Activated T-cell treated with anti-CD3 and anti-CD28 coated beads, Interleukin-2, amount 50 U/mL, for 24 hours (primary cell): ENCODE measurements around the gene RAC2.

ENCODE experiments used
- DNase-seq: peaks from one replicate; pipeline ENCODE4 v3.0.0-alpha.2; 2020
- H3K27ac Mint-ChIP-seq: 2 replicates; pipeline ENCODE4 v1.8.0; 2020; ENCODE audit warnings: mild to moderate bottlenecking, mixed read lengths
- H3K27me3 Mint-ChIP-seq: 2 replicates; pipeline ENCODE4 v1.8.0; 2020; ENCODE audit warnings: mixed read lengths
- H3K36me3 Mint-ChIP-seq: 2 replicates; pipeline ENCODE4 v1.8.0; 2020; ENCODE audit warnings: low read depth, mixed read lengths
- H3K4me1 Mint-ChIP-seq: 2 replicates; pipeline ENCODE4 v1.8.0; 2020; ENCODE audit warnings: low read depth, mixed read lengths
- H3K4me3 Mint-ChIP-seq: 2 replicates; pipeline ENCODE4 v1.8.0; 2020; ENCODE audit warnings: mild to moderate bottlenecking, moderate library complexity, mixed read lengths
- H3K9me3 Mint-ChIP-seq: 2 replicates; pipeline ENCODE4 v1.8.0; 2020; ENCODE audit warnings: mixed read lengths

RAC2 gene

DNA sequence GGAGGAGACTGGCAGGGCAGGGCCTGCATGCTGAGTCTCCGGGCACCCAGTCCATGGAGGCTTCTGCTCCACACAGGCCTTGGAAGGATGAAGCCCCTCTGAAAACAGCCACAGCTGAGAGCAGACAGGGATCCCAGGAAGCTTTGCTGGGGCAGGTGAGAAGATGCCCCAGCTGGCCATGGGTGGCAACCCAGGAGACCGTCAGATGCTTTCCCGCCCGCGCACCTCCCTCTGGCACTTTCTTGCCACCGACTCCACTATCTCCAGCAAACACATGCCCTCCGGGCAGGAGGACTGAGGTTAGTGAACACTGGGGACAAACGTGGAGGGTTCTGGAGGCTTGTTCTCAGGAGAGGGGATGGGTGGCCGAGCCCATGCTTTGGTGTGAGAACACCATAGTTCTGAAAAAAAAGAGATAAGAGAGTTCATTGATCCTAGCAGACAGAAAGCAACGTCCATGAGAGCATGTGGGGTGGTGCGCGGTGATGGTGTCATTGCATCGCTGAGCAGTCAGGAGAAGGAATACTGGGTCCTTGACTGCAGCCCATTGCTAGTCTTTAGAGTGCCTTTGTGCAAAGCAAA lies 58.3 kb downstream of the RAC2 start:
- Mint-ChIP-seq H3K4me1 (peaks cover 59% of the 10 kb centered on the region), H3K36me3 (peaks cover 8% of the 10 kb centered on the region), H3K4me3 (no peak overlapping the region), H3K27ac (no peak overlapping the region), H3K9me3 (no peaks in the 10 kb centered on the region), H3K27me3 (no peaks in the 10 kb centered on the region)
- DNase-seq: no peak

DNA sequence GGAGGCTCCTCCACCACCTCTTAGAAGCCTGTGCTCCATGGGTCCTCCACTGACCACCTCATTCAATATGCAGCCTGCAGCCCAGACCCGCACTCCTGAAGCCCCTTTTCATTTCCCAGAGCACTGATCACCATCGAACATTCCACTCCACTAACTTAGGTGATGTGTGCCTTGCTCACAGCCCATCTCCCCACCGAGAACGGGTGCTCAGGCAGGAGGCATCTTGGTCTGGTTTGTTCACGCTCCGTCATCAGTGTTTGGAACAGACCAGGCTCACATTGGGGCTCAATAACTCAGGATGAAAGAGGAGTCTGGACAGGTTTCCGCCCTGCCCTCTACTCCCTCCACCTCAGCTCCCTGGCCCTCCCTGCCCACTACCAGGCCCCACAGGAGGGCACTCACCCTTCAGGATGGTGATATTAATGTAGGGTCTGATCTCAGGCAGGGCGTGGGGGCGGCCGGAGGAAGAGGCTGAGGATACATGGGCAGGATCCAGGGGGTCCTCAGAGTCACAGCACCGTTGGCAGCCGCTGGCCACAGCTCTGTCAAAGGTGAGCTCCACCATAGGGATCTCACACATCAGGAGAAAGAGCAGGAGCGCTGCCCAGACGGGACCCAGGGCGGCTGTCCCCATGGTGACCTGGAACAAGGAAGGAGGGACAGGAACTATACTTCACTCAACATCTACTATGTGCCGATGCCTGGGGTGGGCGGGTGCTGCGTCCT lies 59.1 kb downstream of the RAC2 start:
- H3K4me1 Mint-ChIP-seq: peaks cover 59% of the 10 kb centered on the region
- no peak for DNase-seq
- H3K36me3 Mint-ChIP-seq: peaks cover 2% of the 10 kb centered on the region
- H3K4me3 Mint-ChIP-seq: no peak overlapping the region
- H3K27ac Mint-ChIP-seq: no peak overlapping the region
- no peaks in the 10 kb centered on the region for H3K27me3 Mint-ChIP-seq
- H3K9me3 Mint-ChIP-seq: no peaks in the 10 kb centered on the region

DNA sequence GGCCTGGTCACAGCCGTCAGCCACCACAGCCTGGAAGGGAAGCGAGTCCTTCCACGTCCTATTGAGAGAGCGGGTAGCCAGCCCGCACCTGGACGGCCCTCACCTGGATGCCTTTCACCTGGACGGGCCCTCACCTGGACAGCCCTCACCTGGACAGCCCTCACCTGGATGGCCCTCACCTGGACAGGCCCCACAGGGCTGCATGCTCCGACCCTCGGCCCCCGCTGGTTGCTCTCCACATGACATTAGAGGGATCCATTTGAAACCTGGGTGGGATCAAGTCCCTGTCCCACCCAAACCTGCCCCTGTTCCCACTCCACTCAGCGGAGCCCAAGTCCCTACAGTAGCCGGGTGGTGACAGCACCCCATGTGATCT lies 59.7 kb downstream of the RAC2 start:
- no peak for DNase-seq
- peaks cover 58% of the 10 kb centered on the region for H3K4me1 Mint-ChIP-seq
- no peak overlapping the region for H3K27ac Mint-ChIP-seq
- no peaks in the 10 kb centered on the region for H3K36me3 Mint-ChIP-seq
- no peaks in the 10 kb centered on the region for H3K9me3 Mint-ChIP-seq
- H3K27me3 Mint-ChIP-seq: no peaks in the 10 kb centered on the region
- H3K4me3 Mint-ChIP-seq: no peak overlapping the region

DNA sequence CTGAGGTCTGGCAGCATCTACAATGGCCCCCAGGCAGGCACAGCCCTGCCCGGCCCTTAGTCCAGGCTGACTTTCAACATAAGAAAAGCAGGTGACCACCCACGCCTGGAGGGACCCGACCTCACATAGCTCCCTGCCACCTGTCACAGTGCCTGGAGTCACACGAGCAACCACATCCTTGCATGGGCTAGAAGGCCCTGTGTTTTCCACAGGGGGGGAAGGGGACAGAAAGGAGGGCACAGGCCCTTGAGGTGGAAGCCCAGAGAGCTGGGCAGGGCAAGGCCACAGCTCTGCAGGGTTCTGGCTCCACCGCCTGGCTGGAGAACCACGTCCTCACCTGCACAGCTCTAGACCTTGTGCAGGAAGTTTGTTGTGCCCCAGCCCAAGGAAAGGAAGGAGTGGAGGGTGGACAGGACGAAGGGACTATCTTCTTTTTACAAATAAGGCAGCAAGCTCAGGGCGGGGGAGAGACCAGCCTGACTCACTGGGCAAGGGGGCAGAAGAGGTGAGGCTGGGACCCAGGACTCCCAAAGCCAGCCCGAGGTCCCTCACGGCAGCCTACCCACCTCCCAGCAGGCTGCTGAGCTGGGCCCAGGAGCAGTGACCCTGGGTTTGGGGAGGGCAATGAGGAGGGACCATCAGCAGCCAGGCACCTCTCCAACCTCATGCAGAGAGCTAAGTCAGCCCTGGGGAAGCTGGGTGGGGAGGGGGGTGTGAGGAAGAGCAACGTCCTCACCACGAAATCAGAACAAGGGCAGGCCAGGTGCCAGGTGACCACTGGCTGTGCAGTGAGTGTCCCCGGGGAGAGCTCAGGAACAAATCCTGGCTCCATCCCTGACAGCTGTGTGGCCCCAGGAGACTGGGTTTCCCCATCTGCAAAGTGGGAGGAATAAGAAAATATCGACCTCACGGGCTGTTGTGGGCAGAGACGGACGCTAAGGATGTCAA lies 60.4 kb downstream of the RAC2 start:
- Mint-ChIP-seq H3K4me1 (peaks cover 51% of the 10 kb centered on the region), H3K27me3 (no peaks in the 10 kb centered on the region), H3K27ac (peak overlapping the region; percentile 67), H3K4me3 (no peak overlapping the region), H3K36me3 (no peaks in the 10 kb centered on the region), H3K9me3 (no peaks in the 10 kb centered on the region)
- DNase-seq: no peak

DNA sequence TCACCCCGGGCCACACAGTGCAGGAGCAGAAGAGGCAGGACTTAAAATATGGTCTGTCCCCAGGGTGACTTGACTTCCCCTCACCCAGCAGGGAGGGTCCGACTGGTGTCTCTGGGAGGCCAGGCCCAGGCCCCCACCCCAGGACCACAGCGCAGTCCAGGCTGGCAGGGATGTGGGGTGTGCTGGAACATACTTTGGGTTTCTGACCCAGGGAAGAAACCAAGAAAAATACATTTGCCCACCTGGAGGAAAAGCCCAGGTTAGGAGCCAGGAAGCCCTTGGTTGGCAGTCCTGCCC lies 61.2 kb downstream of the RAC2 start:
- H3K9me3 Mint-ChIP-seq: no peaks in the 10 kb centered on the region
- no peak overlapping the region for H3K27ac Mint-ChIP-seq
- DNase-seq: no peak
- peaks cover 44% of the 10 kb centered on the region for H3K4me1 Mint-ChIP-seq
- no peaks in the 10 kb centered on the region for H3K36me3 Mint-ChIP-seq
- no peaks in the 10 kb centered on the region for H3K27me3 Mint-ChIP-seq
- H3K4me3 Mint-ChIP-seq: no peak overlapping the region

DNA sequence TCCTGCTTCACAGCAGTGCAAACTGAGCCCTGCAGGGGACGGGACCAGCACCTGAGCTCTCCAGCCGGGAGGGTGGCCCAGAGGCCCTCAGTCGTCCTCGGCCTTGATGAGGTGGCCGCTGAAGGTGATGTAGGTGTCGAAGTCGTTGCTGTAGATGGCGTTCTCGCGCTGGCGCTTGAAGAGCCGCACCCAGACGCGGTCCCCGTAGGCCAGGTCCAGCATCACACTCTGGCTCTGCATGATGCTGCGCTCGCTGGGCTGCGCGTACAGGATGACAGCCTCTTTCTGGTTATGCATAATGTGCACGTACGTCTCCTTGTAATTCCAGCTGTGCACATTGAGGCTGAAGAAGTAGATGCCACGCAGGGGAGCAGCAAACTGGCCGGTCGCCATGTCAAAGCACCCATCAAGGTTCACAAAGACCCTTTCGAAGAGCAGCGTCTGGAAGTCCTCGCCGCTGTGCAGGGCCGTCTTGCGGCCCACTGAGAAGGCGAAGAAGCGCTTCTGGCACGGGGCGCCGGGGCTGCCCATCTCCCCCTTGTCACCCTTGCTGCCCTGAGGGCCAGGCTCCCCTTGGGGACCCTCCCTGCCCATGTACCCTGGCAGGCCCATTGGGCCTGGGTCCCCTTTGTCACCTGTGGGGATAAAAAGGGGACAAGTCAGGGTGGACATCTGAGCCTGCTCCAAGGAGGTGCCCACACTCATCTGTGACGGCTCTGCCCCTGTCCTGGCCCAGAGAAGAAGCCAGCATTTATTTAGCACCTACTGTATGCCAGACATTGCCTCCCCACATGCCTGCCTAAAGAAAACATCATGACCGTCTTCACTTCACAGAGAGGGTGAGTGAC lies 61.7 kb downstream of the RAC2 start:
- no peak overlapping the region for H3K27ac Mint-ChIP-seq
- H3K36me3 Mint-ChIP-seq: no peaks in the 10 kb centered on the region
- peaks cover 42% of the 10 kb centered on the region for H3K4me1 Mint-ChIP-seq
- no peak for DNase-seq
- H3K4me3 Mint-ChIP-seq: no peak overlapping the region
- H3K27me3 Mint-ChIP-seq: no peaks in the 10 kb centered on the region
- no peaks in the 10 kb centered on the region for H3K9me3 Mint-ChIP-seq

DNA sequence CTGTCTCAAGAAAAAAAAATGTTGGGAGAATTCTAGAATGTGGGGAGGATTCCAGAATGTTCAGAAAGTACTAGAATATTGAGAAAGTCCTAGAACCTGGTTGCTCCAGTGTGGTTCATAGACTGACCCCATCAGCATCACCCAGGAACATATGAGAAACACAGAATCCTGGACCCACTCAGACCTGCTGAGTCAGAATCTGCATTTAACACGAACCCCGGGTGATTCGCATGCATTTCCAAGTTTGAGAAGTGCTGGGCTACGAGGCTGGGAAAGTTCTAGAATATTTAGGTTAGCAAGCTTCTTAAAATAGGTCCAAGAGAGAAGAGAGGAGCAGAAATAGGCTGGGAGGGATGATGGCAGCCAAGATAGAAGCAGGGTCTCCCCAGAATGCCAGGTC lies 62.4 kb downstream of the RAC2 start:
- no peak overlapping the region for H3K27ac Mint-ChIP-seq

DNA sequence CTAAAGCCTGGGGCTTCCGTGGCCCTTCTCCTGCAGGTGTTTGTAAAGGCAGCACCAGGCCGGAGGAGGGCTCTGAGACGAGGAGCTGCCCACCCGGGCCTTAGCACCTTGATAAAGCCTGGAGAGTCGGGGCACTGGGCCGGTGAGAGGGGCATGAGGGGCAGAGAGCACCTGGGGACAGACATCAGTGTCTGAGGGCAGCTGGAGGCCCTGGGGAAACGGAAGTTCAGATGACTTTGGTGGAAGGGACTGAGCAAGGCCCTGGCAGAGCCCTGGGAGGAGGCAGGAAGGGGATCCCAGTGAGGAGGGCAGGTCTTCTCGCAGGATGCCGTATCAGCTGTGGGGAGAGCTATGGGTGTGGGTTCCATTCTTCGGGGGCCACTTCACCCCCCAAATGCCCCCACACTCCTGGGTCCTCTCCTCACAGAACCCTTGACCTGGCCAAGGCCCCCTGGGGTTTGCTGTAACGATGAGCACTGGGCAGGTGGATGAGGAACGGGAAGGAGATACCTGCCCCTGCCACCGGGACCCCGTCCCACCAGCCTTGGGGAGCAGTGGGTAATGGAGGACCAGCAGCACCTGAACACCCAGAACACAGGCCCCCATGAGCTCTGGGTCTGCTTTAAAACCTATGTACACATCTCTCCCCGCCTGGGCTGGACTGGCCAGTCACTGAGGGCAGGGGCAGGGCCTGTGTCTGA lies 63.4 kb downstream of the RAC2 start:
- Mint-ChIP-seq H3K27ac (no peak overlapping the region), H3K4me3 (no peak overlapping the region), H3K4me1 (peaks cover 41% of the 10 kb centered on the region)

More for the DNA sequence above, 62.4 kb downstream of the RAC2 start:
- no peak overlapping the region for H3K4me3 Mint-ChIP-seq
- no peaks in the 10 kb centered on the region for H3K36me3 Mint-ChIP-seq
- no peaks in the 10 kb centered on the region for H3K27me3 Mint-ChIP-seq
- H3K9me3 Mint-ChIP-seq: no peaks in the 10 kb centered on the region
- peaks cover 41% of the 10 kb centered on the region for H3K4me1 Mint-ChIP-seq
- no peak for DNase-seq

DNA sequence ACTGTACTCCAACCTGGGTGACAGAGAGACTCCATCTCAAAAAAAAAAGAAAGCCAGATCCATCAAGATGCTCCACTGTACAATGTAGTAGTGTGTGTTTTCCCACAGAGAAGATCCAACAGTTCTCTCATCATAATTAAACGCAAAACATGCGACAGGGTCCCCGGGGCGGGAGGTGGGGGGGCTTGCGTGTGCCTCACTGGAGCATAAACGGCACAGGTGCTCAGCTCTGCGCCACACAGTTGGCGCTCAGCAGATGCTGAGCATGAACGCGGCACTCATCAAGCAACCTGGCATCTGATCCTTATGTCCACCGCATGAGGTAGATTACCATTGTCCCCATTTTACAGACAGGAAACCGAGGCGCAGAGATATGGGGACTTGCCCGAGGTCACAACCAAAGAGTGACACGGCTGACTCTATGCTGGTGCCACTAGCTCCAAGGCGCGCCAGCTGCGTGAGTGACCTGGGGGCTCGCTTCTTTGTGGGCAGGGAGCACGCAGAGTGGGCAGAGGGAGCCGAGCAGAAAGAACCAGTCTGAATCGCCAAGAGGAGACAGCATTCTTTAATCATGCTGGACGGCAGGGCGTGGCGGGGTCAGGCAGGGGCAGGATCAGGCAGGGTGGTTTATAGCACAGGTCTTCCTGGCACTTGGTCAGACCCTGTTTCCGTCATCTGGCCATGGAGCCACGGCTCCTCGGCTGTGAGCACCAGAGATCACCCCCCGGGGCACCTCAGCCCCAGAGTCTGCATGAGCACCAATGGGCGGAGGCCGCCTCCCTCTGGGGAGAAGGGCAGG lies 64.2 kb downstream of the RAC2 start:
- no peak overlapping the region for H3K27ac Mint-ChIP-seq
- no peaks in the 10 kb centered on the region for H3K27me3 Mint-ChIP-seq
- no peak overlapping the region for H3K4me3 Mint-ChIP-seq
- peaks cover 36% of the 10 kb centered on the region for H3K4me1 Mint-ChIP-seq
- no peak for DNase-seq
- H3K9me3 Mint-ChIP-seq: no peaks in the 10 kb centered on the region
- no peaks in the 10 kb centered on the region for H3K36me3 Mint-ChIP-seq

More for the DNA sequence above, 63.4 kb downstream of the RAC2 start:
- Mint-ChIP-seq H3K9me3 (no peaks in the 10 kb centered on the region), H3K27me3 (no peaks in the 10 kb centered on the region), H3K36me3 (no peaks in the 10 kb centered on the region)
- no peak for DNase-seq

DNA sequence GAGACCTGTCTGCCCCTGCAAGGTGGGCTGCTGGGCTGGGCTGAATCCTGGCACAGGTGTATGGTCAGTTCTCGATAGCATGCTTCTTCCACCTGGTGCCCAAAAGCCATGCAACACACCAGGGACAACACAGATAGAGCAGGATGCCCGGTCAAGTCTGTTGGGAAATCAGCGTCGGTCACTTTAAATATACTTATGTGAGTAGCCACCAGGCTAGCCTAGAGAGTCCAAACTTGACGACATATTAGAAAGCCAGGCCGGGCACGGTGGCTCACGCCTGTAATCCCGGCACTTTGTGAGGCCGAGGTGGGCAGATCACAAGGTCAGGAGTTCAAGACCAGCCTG lies 65.0 kb downstream of the RAC2 start:
- H3K9me3 Mint-ChIP-seq: no peaks in the 10 kb centered on the region
- H3K4me1 Mint-ChIP-seq: peaks cover 32% of the 10 kb centered on the region
- H3K27ac Mint-ChIP-seq: no peak overlapping the region
- DNase-seq: no peak
- H3K27me3 Mint-ChIP-seq: no peaks in the 10 kb centered on the region
- H3K36me3 Mint-ChIP-seq: no peaks in the 10 kb centered on the region
- no peak overlapping the region for H3K4me3 Mint-ChIP-seq

DNA sequence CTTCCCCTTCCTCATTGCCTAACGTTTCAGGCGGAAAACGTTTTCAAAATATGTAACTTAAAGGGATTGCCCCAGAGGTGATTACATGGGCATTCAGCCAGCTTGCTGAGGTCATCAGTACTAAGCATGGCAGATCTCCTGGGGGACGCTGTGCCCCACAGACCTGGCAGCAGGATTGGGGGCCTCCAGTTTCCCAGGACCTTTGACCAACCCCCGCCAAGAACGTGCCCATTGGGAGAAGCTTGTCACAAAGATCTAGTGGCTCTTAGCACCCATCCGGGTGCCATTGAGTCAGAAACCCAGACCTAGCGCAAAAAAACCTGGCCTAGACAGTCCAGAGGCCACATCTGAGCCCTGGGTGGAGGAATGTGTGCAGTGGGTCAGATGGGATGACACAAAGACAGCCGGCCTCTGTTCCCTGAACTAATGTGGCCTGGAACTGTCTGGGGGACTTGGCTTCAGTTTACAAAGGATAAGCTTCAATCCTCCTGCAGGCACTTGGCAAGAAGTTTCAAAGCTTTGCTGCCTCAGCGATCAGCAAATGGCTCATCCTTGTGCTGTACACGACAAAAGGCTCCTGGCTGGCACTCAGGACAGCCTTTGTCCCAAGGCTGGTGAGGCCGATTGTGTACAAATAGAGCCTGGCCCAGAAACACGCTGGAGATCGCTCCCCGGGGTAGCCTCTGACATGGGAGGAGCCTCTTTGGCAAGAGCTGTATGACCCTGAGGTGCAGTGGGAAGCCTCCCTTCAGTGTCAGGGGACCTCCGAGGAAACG lies 65.5 kb downstream of the RAC2 start:
- no peaks in the 10 kb centered on the region for H3K27me3 Mint-ChIP-seq
- peaks cover 28% of the 10 kb centered on the region for H3K4me1 Mint-ChIP-seq
- H3K36me3 Mint-ChIP-seq: no peaks in the 10 kb centered on the region
- no peak overlapping the region for H3K27ac Mint-ChIP-seq
- H3K9me3 Mint-ChIP-seq: no peaks in the 10 kb centered on the region
- no peak overlapping the region for H3K4me3 Mint-ChIP-seq
- no peak for DNase-seq

DNA sequence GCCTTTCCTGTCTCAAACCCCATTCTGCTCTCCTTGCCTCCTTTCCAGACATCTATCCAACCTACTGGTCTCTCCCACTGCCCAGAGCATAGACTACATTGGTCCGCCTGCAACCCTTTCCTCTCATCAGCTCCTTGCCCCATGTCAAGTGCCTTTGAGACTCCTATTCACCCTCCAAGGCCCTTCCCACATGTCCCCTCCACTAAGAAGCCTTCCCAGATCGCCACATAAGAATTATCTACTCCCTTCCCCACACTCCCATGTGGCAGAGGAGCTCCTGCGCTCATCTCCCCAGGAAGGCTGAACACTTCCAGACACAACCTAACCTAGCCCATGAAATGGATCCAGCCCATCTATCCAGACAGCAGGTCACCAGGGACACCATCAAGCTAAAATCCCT lies 66.3 kb downstream of the RAC2 start:
- no peaks in the 10 kb centered on the region for H3K27me3 Mint-ChIP-seq
- H3K27ac Mint-ChIP-seq: no peak overlapping the region
- no peak for DNase-seq
- H3K36me3 Mint-ChIP-seq: no peaks in the 10 kb centered on the region
- no peak overlapping the region for H3K4me3 Mint-ChIP-seq
- peaks cover 24% of the 10 kb centered on the region for H3K4me1 Mint-ChIP-seq
- no peaks in the 10 kb centered on the region for H3K9me3 Mint-ChIP-seq

DNA sequence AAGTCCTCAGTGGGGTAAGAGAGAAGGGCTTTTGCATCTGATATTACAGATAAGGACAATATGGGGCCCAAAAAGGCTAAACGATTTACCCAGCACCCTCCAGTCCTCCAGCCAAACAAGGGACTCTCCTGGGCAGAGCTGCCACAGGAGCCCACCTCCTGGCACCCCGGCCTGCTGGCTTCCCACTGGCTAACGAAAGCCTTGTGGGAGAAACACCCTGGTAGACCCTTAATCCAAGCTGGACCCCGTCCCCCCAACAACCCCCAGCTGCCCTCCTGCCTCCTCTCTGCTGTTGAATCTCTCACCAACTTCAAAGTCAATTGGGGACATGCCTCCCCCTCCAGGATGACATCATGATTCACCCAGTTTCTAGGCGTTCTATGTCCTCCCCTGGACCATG lies 66.8 kb downstream of the RAC2 start:
- DNase-seq: no peak
- Mint-ChIP-seq H3K4me1 (peaks cover 22% of the 10 kb centered on the region), H3K27me3 (no peaks in the 10 kb centered on the region), H3K36me3 (no peaks in the 10 kb centered on the region), H3K9me3 (no peaks in the 10 kb centered on the region), H3K4me3 (no peak overlapping the region), H3K27ac (no peak overlapping the region)
